ENCODE measurements around the gene UNC5C.

- TF ChIP-seq CTCF (conservative IDR thresholded peaks at IDR 0.05; ENCODE audit: low read length) (no peak), EZH2phosphoT487 (IDR thresholded peaks at IDR 0.05; ENCODE audit: borderline replicate concordance, low read depth, low read length) (no peak)
These were observed 72.7 kb downstream of the UNC5C start for GRCh38 chr4:95476121-95476520.
